Thyroid gland (tissue), 4 donors: Measurements from ENCODE around the gene DIO3.

Experiments used
- CTCF ChIP-seq, 6 experiments: fragments of 200-600 bp in 3 of 6; fragments of 450-650 bp in 3 of 6; sonication (generic) in 3 of 6; IDR thresholded peaks; one replicate each; pipeline ENCODE4 v1.5.1; 2016 to 2019; ENCODE audit warnings: antibody characterized with exemption in 6 of 6, mild to moderate bottlenecking in 2 of 6, inconsistent platforms in 1 of 6, moderate library complexity in 1 of 6
- POLR2A ChIP-seq, 2 donors: fragments of 450-650 bp; IDR thresholded peaks; one replicate each; pipeline ENCODE4 v1.6.1; 2017; ENCODE audit warnings: antibody characterized with exemption in 2 of 2, mild to moderate bottlenecking in 2 of 2, moderate library complexity in 1 of 2

DNA sequence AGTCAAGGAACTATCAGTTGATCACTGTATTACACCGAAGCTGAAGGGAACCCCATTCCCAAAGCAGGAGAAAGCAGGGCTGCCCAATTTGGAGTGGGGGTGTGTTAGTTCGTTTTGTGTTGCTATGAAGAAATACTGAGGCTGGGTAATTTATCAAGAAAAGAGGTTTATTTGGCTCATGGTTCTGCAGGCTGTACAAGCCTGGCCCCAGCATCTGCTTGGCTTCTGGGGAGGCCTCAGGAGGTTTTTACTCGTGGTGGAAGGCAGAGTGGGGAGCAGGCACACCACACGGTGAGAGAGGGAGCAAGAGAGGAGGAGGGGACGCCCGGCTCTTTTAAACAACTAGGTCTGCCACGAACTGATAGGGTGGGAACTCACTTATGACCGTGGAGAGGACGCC lies 16.7 kb upstream of the DIO3 start:
- no peak for TF ChIP-seq CTCF (IDR thresholded peaks at IDR 0.05)
- TF ChIP-seq POLR2A (IDR thresholded peaks at IDR 0.05): no peak
